ENCODE measurements around the gene SPOCK1. TPM values are rescaled to one million over a fixed set of nuclear protein-coding genes. Genes with fewer than 3 reads are reported as not detected.

The SPOCK1 gene
- total and polyA plus RNA-seq, 2 of the 4 experiments (the other 2 are of a cell fraction): 5.0 to 20.3 TPM

DNA sequence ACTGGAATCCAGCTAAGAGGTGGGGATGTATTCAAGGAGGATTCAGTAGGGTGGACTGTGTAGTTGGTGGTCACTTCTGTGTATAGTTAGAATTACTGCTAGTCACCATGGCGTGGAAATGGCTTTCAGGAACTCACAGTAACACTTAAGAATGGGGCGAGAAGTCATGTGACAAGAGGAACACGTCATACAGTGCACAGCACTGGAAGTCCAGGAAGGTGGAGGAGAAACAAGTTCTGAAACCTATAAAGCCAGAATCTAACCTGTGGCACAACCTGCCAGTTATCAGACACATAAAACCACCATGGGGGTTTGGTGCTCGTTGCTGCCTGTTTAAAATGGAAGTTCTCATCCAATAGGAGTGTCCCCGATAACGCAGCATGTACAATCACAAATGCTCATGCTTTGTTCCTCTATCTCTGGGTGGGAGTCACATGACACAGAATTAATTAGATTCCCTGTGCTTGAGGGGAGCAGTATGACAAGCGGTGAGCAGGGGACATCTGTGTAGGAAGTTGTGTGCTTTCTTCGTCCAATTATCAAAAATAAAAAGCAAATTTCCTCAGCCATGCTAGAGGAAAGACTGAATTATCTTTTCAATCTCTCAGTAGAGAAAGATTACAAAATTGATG, 193.0 kb downstream of the SPOCK1 start:
- no peaks in the 10 kb centered on the region for H3K79me1 ChIP-seq (ENCODE audit: low read depth in 1 of 2, low read length in 2 of 2)
- H3K9me3 ChIP-seq (ENCODE audit: control insufficient read depth, insufficient read depth, low read length): no peaks in the 10 kb centered on the region
- H3K4me2 ChIP-seq (ENCODE audit: low read depth, low read length): no peak overlapping the region
- no peak overlapping the region for H2BK15ac ChIP-seq (ENCODE audit: low read depth, low read length)
- 100% methylated on average over 1 of the region's 8 CpGs; no CpG with 5 or more reads in 1 of the 2 experiments for WGBS, 2 experiments (ENCODE audit: extremely low coverage in 2 of 2, insufficient read length in 1 of 2)
- H3K56ac ChIP-seq (ENCODE audit: extremely low read depth, insufficient read depth, low read length): no peak overlapping the region
- H4K5ac ChIP-seq (ENCODE audit: low read depth, low read length): no peak overlapping the region
- no peak overlapping the region for H3K18ac ChIP-seq (ENCODE audit: low read depth, low read length)
- H4K91ac ChIP-seq (ENCODE audit: insufficient read depth, low read depth, low read length): no peak overlapping the region
- H3K4me1 ChIP-seq (ENCODE audit: control insufficient read depth, insufficient read depth, low read length): peaks cover 10% of the 10 kb centered on the region
- H2BK120ac ChIP-seq (ENCODE audit: low read depth, low read length): no peak overlapping the region
- H4K8ac ChIP-seq (ENCODE audit: low read depth in 2 of 2, low read length in 2 of 2): no peak overlapping the region
- no peak overlapping the region for H2BK20ac ChIP-seq (ENCODE audit: low read depth, low read length)
- no peak overlapping the region; the same call in 1 of the 2 replicates for H3K4ac ChIP-seq (ENCODE audit: low read depth, low read length)
- no peak for ATAC-seq (ENCODE audit: low read depth)
- dilution Hi-C loops (cut with HindIII; ENCODE audit: low sequenced_read_pairs, unreplicated experiment) (no loop called here), intact Hi-C loops (cut with micrococcal nuclease) (no loop called here), in situ Hi-C loops (cut with MboI; ENCODE audit: low sequenced_read_pairs) (loop anchor here (25.0 kb wide), 1 partner anchor 431 kb away; the partner anchor contains the start of gene KLHL3)
- no peaks in the 10 kb centered on the region for H3K27me3 ChIP-seq (ENCODE audit: control insufficient read depth, insufficient read depth, low read length)
- H3K14ac ChIP-seq (replicated peaks; ENCODE audit: low read depth, low read length): no peak overlapping the region
- H2BK5ac ChIP-seq (ENCODE audit: low read depth, low read length, poor library complexity, severe bottlenecking): no peak overlapping the region
- 0 out of 2 replicates have a peak overlapping the region, but pooled peaks have one; percentile 17 for H2AK5ac ChIP-seq (ENCODE audit: low read depth, low read length)
- no peak overlapping the region for H3K9ac ChIP-seq (ENCODE audit: low read depth, low read length)
- ChIA-PET CTCF (interaction anchor here (0.5 to 0.6 kb wide), 2 partner anchors 72 to 157 kb away, joined by 3 read pairs; no protein-coding TSS in a partner anchor), POLR2A (ENCODE audit: unreplicated experiment) (no interaction called here)
- DNase-seq: no peak
- H4K20me1 ChIP-seq (ENCODE audit: insufficient read depth, low read length): no peaks in the 10 kb centered on the region
- BruUV-seq (replicated peaks): no TSS peak
- TF ChIP-seq RFX5 (IDR thresholded peaks at IDR 0.05; ENCODE audit: low read depth, low read length): no peak
- no peak for TF ChIP-seq USF2 (IDR thresholded peaks at IDR 0.05; ENCODE audit: low read depth, low read length)
- TF ChIP-seq, protein P1, sequence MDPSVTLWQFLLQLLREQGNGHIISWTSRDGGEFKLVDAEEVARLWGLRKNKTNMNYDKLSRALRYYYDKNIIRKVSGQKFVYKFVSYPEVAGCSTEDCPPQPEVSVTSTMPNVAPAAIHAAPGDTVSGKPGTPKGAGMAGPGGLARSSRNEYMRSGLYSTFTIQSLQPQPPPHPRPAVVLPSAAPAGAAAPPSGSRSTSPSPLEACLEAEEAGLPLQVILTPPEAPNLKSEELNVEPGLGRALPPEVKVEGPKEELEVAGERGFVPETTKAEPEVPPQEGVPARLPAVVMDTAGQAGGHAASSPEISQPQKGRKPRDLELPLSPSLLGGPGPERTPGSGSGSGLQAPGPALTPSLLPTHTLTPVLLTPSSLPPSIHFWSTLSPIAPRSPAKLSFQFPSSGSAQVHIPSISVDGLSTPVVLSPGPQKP (IDR thresholded peaks at IDR 0.05; ENCODE audit: borderline replicate concordance, low read depth, low read length): no peak
- no peak for TF ChIP-seq CTCF (conservative IDR thresholded peaks at IDR 0.05; ENCODE audit: low read depth, low read length)
- TF ChIP-seq CHD1 (IDR thresholded peaks at IDR 0.05; ENCODE audit: low read depth, low read length): no peak
- TF ChIP-seq RAD21 (IDR thresholded peaks at IDR 0.05; ENCODE audit: low read length): no peak
- no peak for TF ChIP-seq RCOR1 (IDR thresholded peaks at IDR 0.05; ENCODE audit: insufficient replicate concordance, low read length)
- no peak for TF ChIP-seq BHLHE40 (IDR thresholded peaks at IDR 0.05; ENCODE audit: low read depth, low read length)
- peaks cover 3% of the 10 kb centered on the region; the same call in 1 of the 2 replicates for H3K9me1 ChIP-seq (ENCODE audit: insufficient read depth, low read length)
- H3K23ac ChIP-seq (ENCODE audit: low read depth, low read length): no peak overlapping the region
- H3K4me3 ChIP-seq (ENCODE audit: insufficient read depth, low read depth, low read length): no peak overlapping the region
- no peak overlapping the region for H2AFZ ChIP-seq (replicated peaks; ENCODE audit: low read length, poor library complexity)
- H2AK9ac ChIP-seq (replicated peaks; ENCODE audit: low read depth, low read length, poor library complexity): no peak overlapping the region
- no peak overlapping the region for H3K27ac ChIP-seq (ENCODE audit: insufficient read depth, low read length)
- no peaks in the 10 kb centered on the region for H3K36me3 ChIP-seq (ENCODE audit: control insufficient read depth, insufficient read depth, low read length)

Measured in IMR-90 (cell line).